Stimulated activated CD8-positive, alpha-beta memory T cell treated with anti-CD3 and anti-CD28 coated beads, Interleukin-2, amount 100 ng/mL, for 1 hour (primary cell): ENCODE data around the gene THBS3.
"Not testable (repeated sequence)": the region's sequence is repeated elsewhere in the genome, so short reads cannot be mapped to it uniquely, and the experiment has no call there.

Experiments used
- DNase-seq, 2 donors: peaks; one replicate each; pipeline ENCODE4 v3.0.0-alpha.2; 2020; ENCODE audit warnings: low read depth in 2 of 2

THBS3 gene

DNA sequence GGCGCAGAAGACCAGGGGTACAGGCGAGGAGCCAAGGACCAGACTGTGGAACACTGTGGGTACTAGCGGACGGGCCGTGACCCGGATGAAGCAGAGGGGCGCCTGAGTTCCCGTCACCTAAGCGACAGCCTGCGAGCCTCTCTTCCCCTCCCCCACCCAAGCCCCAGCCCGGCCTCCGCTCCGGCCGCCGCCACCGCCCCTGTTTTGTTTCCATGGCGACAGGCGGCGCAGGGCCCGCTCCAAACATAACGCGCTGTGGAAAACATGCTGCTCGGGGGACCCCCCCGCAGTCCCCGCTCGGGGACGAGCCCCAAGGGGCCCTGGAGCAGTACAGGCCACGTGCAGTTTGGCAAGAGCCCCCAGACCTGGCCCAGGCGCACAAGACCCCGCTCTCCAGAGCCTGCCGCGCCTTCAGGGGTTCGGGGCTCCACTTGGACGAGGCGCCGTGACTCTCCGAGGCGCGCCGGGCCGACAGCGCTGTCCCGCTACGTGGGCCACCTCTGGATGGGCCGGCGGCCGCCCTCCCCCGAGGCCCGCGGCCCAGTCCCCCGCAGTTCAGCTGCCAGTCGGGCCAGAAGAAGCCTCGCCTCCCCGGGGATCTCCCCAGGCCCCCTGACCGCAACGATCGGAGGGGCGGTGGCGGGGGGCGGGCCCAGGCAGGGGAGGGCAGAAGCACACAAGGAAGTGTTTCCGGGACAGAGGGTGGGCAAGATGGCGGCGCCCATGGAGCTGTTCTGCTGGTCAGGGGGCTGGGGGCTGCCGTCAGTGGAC lies 1.0 kb upstream of the THBS3 start, which contains the start of gene MTX1:
Gene MTX1 (plus strand): TSS at position 155 of the 771 bp plus-strand sequence. CDS start 110 bp downstream, at position 265.
- DNase-seq, result peak; percentile 75 to 85

DNA sequence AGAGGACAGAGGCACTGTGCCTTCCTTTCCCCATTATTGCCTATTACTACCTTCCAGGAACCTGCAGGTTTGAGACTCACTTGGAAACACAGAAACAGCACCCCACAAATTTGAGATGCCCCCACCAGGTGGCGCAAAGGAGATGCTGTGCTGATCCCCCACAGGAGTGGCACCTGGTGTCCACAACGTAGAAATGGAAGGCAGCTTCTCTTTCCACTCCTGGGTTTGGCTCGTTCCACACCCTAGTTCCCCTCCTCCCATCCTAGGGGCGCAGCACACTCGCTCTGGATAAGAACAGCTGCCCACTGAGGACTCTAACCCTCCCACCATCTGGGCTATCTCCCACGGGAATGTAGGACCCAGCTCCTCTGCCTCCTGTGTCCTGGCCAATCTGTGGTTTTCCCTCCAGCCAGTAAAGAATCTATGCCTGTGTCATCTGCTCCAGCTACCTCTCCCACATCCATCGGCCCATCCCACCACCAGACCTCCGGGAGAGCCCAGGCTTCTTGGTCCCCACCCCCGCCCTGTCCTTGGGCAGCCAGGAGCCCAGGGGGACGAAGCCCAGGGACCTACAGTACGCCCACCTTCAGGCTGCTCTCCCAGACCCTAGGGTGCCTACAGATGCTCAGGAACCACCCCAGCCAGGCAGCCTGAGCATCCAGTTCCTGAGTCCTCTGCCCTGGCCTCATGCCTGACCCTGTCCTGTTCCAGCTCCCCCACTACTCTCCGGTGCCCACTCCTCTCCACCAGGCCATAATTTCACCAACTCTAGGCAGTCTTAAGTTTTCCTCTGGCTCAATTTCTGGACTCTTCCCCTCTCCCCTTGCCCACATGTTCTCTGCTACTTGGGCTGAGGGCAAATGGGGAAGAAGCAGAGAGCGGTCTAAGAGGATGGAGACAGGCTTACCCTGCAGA lies 549 bp downstream of the THBS3 start:
- DNase-seq, result peak; percentile 84 to 86

DNA sequence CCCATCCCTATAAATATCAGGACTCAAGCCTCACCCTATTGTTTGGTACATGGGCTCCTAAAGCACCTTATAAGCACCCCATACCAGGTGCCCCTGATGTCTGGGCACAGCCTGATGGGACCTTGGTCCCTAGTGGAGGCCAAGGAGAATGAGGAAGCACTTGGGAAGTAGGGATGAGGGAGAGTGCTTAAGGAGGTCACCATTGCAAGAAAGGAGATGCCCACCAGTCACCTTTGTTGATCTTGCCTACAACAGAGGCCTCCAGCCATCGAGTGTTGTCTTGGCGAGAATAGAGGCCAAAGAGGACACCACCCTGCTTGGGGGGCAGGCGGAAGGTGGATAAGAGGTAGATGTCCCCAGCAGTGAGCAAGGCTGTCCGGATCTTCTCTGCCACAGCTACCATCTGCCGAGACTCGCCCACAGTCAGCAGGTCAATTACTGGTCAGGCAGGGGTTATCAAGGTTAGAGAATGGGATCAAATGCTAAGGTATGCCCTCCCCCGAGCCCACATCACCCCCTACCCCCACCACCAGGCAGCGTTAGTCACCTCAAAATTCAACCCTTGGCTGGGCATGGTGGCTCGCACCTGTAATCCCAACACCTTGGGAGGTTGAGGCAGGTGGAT lies 1.6 kb downstream of the THBS3 start:
- no peak for DNase-seq

DNA sequence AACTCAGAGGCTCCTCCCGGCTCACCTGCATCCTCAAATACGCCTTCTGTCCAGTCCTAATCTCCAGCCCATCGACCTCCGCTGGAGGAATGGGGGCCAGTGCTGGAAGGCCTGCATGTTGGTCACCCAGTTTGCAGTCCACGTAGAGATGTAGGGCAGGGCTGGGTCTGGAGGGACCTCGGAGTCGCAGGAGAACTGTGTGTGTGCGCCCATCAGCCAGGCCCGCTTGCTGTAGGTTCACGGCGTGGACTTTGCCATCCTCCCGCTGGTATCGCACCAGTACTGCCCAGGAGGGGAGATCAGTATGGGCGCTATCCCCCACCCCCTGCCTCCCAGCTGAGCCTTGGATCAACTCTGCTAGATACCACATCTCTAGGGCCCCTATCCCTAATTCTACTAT lies 2.7 kb downstream of the THBS3 start:
- DNase-seq, result no peak

DNA sequence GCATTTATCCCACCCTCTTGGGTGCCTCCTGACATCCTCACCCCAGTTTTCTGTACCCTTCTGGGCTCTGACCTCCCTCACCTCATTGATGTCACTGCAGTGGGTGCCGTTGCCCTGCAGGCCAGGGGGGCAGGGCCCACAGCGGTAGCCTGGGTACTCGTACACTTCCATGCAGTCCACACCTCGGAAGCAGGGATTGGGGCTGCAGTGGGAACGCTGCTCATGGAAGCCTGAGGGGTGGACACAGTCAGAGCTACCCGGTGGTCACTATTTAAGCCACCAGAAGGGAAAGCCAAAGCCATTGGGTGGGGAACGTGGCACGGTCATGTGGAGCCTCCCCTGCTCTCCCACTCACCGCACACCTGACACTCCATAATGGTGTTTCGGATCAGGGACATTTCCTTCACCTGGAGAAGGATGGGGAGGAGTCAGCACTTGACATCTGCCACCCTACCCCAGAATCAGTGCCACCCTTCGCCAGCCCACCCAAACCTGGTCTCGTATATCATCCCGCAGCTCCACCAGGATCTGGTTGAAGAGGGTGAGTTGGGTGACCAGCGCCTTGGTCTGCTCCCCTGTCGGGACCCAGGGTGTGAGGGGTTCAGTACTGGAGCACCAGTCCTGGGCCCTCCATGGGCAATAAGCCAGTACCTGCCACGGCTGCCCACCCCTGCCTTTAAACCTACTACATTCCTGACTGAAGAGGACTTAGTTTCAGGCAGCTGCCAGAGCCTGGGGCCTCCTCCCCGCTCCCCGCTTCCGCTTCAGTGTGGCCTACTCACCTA lies 4.8 kb downstream of the THBS3 start:
- no peak for DNase-seq

DNA sequence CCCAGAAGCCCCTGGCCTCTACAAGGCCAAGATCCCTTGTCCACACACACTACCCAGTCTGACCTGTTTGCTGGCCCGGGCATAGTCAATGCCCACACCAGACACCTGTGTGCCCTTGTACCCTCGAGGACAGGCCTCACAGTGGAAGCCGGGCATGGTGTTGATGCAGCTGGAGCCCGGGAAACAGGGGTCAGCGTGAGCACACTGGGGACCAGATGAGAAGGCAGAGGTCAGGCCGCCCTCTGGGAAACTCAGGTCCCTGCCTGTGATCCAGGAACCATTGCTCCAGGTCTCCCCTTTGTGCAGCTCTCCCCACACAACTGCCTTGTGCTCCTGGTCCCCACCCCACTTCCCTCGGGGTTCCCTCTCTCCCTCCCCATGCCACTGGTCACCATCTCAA lies 5.5 kb downstream of the THBS3 start:
- no peak for DNase-seq

DNA sequence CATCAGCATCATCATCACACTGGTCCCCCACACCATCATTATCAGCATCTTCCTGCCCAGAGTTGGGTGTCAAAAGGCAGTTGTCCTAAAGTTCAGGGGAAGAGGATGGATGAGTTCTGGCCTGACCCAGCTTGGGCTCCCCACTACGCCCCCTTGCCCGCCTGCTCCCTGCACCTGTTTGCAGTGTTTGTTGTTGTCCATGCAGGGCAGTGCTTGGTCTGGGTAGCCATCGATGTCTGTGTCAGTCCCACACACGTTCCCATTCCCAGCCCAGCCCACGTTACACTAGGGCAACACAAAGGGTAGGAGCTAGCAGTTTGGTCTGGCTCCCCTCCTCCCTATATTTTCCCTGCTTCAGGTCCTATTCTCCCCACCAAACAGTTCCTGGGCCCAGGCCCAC lies 6.8 kb downstream of the THBS3 start:
- DNase-seq, result no peak

DNA sequence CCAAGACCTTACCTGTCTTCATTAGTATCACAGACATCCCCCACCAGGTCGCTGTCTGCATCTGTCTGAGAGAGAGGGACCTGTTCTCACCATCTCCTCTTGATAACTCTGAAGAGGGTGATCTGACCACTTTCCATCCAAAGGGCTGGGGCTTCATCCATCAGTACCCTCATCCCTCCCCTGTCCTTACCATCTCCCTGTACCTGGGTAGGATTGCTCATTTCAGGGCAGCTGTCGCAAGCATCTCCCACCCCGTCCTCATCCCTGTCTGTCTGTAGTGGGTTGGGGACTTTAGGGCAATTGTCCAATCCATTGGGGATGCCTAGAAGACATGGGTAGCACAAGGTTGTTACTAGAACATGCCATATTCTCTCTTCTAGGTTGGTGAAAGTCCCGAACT lies 7.9 kb downstream of the THBS3 start:
- no peak for DNase-seq

DNA sequence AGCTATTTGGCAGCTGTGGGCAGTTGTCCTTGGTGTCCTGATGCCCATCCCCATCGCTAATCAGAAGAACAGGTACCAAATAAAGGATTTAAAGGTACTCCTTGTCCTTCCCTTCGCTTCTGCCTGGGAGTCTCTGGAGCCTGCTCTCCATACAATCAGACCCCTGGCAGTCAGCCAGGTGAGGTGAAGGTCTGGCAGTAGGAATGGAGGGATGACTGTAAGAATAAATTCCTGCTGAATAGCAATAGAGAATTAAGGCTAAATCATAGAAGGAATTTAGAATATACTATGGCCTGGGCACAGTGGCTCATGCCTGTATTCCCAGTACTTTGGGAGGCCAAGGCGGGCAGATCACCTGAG lies 9.2 kb downstream of the THBS3 start:
- DNase-seq, result no peak

DNA sequence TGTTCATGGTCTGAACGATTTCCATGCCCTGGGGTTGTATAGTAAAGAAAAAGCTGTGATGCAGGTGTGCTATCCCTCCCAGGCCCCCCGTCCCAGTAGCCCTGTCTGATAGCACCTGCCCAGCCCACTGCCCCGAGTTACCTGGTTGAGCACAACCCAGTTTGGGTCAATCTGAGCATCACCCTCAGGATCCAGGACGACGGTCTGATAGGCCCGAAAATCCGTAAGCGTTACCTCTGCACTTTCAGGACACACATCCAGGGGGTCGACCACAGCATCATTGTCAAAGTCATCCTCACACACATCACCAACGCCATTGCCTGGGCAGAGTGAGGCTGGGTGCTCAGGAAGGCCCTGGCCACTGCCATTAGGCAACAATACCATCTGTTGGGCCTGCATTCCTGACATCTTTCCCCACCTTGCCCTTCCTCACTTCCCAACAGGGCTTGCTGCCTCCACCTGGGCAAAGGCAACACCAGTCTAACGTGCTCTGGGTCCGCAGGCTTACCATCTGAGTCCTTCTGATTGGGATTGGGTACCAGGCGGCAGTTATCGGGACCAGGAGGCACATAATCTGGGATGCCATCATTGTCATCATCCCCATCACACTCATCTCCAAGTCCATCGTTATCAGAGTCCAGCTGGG lies 9.7 kb downstream of the THBS3 start:
- no peak for DNase-seq

DNA sequence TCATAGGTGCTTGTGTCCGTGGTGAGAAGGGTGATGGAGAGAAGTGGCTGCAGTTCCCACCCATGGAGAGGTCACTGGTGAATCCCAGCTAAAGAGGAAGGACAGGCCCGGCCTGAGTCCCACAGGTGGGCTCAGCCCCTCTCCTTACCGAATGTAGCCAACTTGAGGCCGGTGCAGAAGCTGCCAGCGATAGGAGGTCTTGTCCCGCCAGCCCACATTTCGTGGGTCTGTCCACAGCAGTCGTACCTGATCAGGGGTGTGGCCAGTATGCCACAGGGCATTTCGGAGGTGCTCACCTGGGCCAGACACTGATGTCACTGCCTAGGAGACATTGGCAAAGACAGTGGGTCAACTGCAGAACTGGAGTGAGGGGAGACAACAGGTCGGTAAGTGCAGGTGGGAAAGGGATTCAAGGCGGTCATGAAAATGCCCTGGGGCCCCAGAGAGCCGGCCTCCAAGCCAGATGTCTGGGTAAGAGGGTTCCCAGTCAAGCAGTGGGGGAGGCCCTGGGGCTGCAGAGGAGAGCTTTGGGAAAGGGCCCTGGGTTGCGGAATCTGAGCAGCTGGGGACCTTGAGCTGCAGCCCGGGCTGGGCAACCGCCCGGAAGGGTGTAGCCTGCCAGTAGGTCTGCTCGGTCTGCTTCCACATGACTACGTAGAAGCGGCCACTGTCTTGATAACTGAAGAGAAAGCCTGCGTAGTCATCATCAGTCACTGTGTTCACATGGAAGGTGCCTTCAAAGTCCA lies 10.6 kb downstream of the THBS3 start:
- DNase-seq, result no peak

DNA sequence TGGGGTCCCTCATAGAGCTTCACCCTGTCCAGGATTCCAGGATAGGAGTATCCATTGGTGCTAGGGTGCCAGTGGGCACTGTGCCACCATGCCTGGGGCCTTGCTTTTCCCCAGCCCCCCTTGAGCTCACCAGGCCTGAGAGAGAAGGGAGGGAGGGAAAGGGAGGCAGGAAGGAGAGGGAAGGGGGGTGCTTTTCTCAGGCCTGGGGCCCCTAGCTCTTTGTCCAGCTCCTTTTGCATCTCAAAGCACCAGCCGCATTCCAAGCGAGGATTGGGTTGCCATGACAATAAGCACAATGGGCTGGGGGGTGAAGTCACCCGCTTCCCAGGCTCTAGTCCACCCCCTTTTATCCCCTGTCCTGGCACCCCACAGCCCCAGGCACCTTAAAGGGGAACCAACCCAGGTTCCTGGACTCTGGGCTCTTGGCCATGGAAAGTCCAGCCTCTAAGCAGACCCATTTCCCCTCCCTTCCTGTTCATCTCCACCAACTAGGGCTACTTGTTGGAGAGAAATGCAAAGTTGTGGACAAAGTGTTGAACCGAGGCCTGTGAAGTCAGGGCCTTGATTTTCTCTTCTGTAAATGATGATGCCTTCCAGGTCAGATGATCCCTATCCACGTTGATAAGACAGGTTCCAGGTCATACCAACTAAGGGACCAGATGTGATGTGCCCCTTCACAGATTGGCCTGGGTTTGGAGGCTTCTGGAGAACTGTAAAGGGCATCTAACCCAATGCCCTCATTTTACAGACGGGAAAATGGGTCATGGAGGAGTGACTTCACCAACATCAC lies 11.4 kb downstream of the THBS3 start:
- DNase-seq, result no peak

DNA sequence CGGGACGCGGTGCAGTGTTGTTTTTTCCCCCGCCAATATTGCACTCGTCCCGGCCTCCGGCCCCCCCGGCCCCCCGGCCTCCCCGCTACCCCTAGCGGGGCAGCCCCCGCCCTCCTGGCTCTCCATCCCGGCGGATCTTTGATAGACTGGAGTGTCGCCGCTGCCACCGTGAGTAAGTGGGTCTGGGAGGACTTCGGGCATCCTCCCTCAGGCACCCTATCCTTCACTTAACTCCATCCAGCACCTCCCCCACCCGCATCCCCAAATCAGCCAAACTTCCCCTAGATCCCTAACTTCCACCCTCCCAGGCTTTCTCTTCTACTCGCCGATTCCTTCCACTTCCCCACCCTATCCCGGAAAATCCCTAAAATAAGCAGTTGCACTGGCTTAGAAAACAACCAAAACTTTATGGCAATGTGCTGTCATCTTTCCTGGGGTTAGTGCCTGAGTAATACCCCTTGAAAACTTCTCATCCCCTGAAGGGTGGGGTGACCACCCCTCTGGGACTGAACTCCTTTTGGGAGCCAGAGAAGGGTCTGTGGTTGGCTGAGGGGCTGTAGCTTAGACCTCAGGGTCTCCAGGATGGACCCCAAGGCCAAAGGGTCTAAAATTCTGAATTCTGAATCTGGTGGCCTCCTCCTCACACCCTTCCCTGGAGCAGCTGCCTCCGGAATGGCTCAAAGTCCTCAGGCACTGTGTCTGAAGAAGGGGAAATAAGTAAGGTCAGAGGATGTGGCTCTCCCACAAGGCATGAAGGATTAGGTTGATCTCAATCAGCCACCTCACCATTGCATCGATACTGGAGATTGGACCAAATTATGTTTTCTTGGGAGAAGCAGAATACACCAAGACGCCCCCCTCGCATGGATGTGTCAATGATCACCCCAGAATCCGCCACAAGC lies 12.2 kb downstream of the THBS3 start:
- no peak for DNase-seq

DNA sequence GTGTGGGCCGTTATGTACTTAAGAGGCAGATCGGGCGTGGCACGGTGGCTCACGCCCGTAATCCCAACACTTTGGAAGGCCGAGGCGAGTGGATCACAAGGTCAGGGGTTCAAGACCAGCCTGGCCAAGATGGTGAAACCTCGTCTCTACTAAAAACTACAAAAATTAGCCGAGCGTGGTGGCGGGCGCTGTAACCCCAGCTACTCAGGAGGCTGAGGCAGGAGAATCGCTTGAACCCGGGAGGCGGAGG lies 13.8 kb downstream of the THBS3 start:
- not testable (repeated sequence) for DNase-seq

DNA sequence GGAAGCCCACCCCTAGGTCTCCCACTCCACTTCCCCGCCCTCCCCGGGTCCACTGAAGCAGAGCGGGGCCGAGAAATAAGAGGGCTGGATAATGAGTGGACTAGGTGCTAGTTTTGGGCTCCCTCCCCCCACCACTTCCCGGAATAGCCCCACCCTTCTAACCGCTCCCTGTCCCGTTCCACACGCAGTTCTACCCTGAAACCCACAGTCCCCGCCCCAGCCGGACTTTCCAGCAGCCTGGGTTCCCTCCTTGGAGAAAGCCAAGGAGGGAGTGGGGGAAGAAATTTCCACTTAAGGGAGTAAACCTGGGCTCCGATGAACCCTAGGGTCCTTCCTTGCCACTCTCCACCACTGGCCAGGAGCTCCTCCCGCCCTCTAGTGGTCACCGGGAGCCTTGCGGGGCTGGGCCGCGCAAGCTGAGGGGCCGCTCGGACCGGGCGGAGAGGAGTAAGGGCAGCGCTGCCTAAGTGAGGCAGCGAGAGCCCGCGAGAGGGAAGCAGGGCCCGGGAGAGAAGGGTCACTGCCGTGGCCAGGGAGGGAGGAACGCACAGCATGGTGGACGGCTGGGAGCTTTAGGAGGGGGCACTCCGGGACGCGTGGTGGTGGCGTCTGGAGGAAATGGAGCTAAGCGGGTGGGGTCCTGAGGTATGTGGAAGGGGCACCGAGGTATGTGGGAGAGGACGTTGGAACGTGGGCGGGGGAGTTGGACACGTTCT lies 14.3 kb downstream of the THBS3 start:
- DNase-seq, result peak; percentile 49

DNA sequence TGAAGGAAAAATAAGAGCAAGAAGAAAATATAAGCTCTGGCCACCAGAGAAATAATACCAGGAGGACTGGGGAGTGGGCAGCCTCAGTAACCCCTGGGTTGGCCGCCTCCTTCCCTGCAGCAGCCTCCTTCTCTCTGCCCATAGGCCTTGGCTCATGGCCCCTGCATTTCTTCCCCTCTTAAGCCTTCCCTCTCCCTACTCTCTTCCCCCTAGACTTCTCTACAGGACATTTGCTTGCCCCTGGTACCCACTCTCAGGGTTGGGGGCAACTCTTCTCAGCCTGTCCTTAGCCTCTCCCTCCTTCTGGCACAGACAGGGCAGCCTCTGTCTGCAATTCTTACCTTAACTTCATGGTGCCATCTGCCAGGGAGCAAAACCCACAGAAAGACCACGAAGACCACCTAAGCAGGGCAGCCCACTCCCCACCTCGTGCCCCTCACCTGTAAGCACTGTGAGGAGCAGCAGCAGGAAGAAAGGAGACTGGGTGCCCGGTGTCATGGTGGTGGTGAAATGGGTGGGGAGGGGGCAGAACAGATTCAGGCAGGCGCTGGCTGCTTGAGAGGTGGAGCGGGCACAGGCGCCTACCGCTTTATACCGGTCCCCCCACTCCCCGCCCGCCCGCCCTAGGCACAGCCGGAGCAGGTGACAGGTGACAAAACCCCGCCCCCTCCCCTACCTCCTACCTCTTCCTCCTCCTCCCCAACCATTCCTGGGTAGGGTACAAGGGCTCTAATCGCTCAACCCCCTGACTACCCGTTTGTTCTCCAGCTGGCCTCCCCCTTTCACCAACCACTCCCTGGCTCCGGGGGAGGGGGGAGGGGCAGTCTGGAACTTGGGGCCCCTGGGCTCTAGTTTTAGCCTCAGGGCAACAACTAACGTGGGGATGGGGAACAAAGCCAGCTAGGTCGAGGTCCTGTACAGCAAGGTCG lies 15.1 kb downstream of the THBS3 start:
- DNase-seq, result no peak

DNA sequence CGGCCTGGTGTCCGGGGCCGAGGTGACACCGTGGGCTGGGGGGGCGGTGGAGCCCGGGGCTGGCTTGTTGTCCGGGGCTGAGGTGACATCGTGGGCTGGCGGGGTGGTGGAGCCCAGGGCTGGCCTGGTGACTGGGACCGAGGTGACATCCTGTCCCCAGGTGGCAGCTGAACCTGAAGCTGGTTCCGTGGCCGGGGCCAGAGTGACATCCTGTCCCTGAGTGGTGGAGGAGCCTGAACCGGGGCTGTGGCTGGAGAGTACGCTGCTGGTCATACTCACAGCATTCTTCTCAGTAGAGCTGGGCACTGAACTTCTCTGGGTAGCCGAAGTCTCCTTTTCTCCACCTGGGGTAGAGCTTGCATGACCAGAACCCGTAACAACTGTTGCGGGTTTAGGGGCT lies 15.8 kb downstream of the THBS3 start:
- DNase-seq, result no peak
